ENCODE data around the gene PRSS57.

Gene PRSS57

DNA sequence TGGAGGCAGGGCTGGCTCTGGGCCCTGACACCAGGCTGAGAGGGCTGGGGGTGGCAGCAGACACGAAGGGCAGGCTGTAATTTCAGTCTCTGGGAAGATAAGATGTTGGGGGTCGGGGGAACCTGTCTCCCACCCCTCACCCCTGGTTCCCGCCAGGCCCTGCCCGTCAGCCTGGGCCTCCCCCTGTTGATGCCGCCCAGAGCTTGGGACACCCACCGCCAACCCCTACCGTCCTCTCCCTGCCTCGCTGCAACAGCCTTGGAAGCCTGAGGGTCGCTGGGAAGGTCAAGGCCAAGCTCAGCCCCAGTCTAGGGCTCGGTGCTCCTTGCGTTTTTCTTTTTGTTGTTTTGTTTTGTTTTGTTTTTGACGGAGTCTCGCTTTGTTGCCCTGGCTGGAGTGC lies 28.0 kb upstream of the PRSS57 start:
- TF ChIP-seq TAF1 (IDR thresholded peaks at IDR 0.05; ENCODE audit: low read depth), result no peak
- TF ChIP-seq YY1 (IDR thresholded peaks at IDR 0.05; ENCODE audit: low read depth), result no peak
- no peak for TF ChIP-seq CREB1 (IDR thresholded peaks at IDR 0.05; ENCODE audit: low read depth)
- TF ChIP-seq NFIC (IDR thresholded peaks at IDR 0.05), result no peak
- TF ChIP-seq FOXM1 (IDR thresholded peaks at IDR 0.05; ENCODE audit: borderline replicate concordance, low read depth), result no peak

DNA sequence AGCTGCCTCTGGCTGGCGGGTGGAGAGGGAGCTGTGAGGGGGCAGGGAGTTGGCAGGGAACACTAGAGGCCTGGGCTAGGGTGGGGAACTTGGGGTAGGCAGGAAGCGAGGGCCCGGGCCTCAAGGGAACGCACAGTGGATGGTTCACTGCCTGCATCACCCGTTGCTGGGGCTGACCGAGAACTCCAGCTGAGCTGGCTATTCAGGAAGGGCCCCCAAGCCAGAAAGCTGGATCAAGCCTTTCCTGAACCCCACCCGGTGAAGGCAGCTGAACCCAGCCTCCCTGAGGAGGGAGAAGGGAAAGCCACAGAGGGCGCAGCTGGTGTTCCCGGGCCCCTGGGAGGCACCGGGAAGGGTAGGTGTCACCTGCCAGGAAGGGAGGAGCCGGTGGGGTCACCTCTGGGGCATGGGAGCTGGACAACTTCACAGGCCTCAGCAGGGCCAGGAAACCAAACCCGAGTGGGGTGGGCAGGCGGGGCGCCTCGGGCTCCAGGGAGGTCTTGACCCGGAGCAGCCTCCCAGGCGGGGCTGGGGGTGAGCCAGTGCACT lies 27.4 kb upstream of the PRSS57 start:
- peak; percentile 82 for TF ChIP-seq TCF12 (IDR thresholded peaks at IDR 0.05; ENCODE audit: low read depth)
- TF ChIP-seq, protein P1, sequence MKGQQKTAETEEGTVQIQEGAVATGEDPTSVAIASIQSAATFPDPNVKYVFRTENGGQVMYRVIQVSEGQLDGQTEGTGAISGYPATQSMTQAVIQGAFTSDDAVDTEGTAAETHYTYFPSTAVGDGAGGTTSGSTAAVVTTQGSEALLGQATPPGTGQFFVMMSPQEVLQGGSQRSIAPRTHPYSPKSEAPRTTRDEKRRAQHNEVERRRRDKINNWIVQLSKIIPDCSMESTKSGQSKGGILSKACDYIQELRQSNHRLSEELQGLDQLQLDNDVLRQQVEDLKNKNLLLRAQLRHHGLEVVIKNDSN (IDR thresholded peaks at IDR 0.05), result no peak
- peak; percentile 71; the same call in 1 of the 2 replicates for TF ChIP-seq EP300 (IDR thresholded peaks at IDR 0.05; ENCODE audit: borderline replicate concordance)
- peak; percentile 64 for TF ChIP-seq NFIC (IDR thresholded peaks at IDR 0.05)
- 0 out of 2 replicates have a peak, but pooled peaks have one; percentile 21 for TF ChIP-seq FOXM1 (IDR thresholded peaks at IDR 0.05; ENCODE audit: borderline replicate concordance, low read depth)
- no peak for TF ChIP-seq EGR1 (IDR thresholded peaks at IDR 0.05)
- TF ChIP-seq, protein P2, sequence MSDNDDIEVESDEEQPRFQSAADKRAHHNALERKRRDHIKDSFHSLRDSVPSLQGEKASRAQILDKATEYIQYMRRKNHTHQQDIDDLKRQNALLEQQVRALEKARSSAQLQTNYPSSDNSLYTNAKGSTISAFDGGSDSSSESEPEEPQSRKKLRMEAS (IDR thresholded peaks at IDR 0.05), result no peak

DNA sequence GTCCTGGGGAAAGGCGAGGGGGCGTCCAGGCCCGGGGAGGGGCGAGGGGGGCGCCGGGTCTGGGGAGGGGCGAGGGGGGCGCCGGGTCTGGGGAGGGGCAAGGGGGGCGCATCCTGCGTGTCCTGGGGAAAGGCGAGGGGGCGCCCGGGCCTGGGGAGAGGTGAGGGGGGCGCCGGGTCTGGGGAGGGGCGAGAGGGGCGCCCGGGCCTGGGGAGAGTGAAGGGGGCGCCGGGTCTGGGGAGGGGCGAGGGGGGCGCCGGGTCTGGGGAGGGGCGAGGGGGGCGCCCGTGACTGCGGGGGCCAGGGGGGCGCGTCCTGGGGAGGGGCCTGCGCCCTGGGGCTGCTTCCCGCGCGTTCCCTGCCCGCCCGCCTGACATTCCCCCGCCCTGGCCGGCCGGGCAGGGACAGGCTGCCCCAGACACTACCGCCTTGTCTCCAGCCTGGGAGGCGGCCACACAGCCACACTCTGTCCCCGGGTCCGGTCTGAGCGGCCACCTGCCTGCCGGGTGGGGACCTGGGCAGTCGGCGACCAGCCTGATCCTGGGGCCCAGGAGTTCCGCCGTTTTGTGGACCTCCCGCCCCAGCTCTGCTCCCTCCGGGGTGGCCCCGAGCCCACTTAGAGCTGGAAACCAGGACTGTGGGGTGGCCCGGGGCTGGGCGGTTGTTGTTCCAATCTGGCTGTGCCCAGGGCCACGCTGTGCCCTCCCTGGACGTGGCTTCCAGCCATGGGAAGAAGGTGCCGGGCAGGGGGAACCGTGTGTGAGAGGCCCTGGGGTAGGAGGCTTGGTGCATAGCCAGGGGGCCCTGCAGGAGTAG lies 25.3 kb upstream of the PRSS57 start:
- TF ChIP-seq, protein P2 (IDR thresholded peaks at IDR 0.05), result no peak
- TF ChIP-seq RAD21 (IDR thresholded peaks at IDR 0.05; ENCODE audit: low read depth) (no peak), EP300 (IDR thresholded peaks at IDR 0.05; ENCODE audit: borderline replicate concordance) (no peak), NFIC (IDR thresholded peaks at IDR 0.05) (no peak), YY1 (IDR thresholded peaks at IDR 0.05; ENCODE audit: low read depth) (no peak), CEBPB (IDR thresholded peaks at IDR 0.05) (no peak), ZBTB7A (IDR thresholded peaks at IDR 0.05; ENCODE audit: low read depth) (no peak), FOXM1 (IDR thresholded peaks at IDR 0.05; ENCODE audit: borderline replicate concordance, low read depth) (no peak), CREB1 (IDR thresholded peaks at IDR 0.05; ENCODE audit: low read depth) (no peak), TEAD4 (IDR thresholded peaks at IDR 0.05) (no peak), TCF12 (IDR thresholded peaks at IDR 0.05; ENCODE audit: low read depth) (no peak), TAF1 (IDR thresholded peaks at IDR 0.05; ENCODE audit: low read depth) (no peak)
- TF ChIP-seq, protein P1 (IDR thresholded peaks at IDR 0.05), result no peak

DNA sequence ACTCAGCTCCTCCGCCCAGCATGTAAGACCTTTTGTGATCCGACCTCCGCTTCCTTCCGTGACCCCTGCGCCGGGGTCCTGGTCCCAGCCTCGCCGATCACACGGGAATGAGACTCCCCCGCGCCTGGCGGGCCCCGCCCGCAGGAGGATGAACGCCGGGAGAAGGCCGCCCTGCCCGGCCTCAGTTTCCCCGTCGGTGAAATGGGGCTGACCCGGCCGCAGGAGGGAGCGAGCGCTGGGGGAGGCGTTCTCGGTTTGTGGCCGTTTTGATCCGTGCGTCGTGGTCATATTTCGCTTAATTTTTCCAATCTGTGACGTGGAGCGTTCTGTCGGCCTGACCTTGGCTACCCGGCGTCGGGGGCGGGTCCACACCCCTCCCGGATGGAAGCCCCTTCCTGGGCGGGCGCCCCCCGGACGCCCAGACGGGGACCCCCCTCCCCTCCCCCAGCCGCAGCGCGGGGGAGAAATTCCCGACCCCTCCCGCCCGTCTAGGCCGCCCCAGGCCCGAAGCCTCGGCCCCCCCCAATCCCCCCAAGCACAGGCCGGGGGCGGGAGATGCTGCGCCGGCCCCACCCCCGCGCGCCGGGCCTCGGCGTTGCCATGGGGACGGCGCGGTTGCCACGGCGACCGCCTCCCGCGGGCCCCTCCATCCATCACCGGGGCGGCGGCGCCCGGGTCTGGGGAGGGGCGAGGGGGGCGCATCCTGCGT lies 24.5 kb upstream of the PRSS57 start:
- TF ChIP-seq TEAD4 (IDR thresholded peaks at IDR 0.05) (no peak), EGR1 (IDR thresholded peaks at IDR 0.05) (no peak), RAD21 (IDR thresholded peaks at IDR 0.05; ENCODE audit: low read depth) (no peak), TCF12 (IDR thresholded peaks at IDR 0.05; ENCODE audit: low read depth) (no peak), CEBPB (IDR thresholded peaks at IDR 0.05) (no peak), ZBTB7A (IDR thresholded peaks at IDR 0.05; ENCODE audit: low read depth) (no peak), YY1 (IDR thresholded peaks at IDR 0.05; ENCODE audit: low read depth) (no peak), TAF1 (IDR thresholded peaks at IDR 0.05; ENCODE audit: low read depth) (no peak)
- TF ChIP-seq, protein P3, sequence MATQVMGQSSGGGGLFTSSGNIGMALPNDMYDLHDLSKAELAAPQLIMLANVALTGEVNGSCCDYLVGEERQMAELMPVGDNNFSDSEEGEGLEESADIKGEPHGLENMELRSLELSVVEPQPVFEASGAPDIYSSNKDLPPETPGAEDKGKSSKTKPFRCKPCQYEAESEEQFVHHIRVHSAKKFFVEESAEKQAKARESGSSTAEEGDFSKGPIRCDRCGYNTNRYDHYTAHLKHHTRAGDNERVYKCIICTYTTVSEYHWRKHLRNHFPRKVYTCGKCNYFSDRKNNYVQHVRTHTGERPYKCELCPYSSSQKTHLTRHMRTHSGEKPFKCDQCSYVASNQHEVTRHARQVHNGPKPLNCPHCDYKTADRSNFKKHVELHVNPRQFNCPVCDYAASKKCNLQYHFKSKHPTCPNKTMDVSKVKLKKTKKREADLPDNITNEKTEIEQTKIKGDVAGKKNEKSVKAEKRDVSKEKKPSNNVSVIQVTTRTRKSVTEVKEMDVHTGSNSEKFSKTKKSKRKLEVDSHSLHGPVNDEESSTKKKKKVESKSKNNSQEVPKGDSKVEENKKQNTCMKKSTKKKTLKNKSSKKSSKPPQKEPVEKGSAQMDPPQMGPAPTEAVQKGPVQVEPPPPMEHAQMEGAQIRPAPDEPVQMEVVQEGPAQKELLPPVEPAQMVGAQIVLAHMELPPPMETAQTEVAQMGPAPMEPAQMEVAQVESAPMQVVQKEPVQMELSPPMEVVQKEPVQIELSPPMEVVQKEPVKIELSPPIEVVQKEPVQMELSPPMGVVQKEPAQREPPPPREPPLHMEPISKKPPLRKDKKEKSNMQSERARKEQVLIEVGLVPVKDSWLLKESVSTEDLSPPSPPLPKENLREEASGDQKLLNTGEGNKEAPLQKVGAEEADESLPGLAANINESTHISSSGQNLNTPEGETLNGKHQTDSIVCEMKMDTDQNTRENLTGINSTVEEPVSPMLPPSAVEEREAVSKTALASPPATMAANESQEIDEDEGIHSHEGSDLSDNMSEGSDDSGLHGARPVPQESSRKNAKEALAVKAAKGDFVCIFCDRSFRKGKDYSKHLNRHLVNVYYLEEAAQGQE (IDR thresholded peaks at IDR 0.05; ENCODE audit: low read depth), result no peak

DNA sequence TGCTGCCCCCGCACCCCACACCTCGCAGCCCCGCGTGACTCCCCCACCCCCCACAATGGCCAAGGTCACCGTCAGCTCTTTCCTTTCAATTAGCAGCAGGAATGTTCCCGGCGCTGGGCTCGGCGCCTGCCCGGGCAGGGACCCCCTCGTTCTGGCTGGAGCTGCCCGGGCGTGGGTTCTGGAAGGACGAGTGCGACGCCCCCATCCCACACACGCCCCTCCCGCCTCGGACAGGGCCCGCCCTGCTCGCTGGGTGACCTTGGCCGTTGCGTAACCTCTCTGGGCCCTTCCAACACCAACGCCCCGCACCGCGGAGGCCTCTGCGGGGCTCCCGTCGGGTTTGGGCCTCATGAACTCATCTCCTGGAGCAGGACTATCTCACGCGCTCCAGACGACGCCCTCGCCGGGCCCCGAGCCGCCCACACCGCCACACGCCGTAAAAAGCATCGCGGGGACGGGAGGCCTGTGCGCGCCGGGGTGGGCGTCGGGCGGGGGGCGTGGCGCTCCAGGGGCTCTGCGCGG lies 23.8 kb upstream of the PRSS57 start:
- TF ChIP-seq, protein P3 (IDR thresholded peaks at IDR 0.05; ENCODE audit: low read depth), result no peak
- TF ChIP-seq FOXM1 (IDR thresholded peaks at IDR 0.05; ENCODE audit: borderline replicate concordance, low read depth) (no peak), CEBPB (IDR thresholded peaks at IDR 0.05) (peak; percentile 88)
- TF ChIP-seq, protein P2 (IDR thresholded peaks at IDR 0.05), result no peak

Measured in Ishikawa (cell line).